Ovary (tissue), 1 donor: Measurements from ENCODE around the gene TEKT1.

Experiments
- EP300 ChIP-seq: sonication (generic); formaldehyde crosslinking; IDR thresholded peaks from one replicate; pipeline ENCODE4 v1.6.1; 2017; ENCODE audit warnings: antibody characterized with exemption
- POLR2A ChIP-seq: fragments of 450-650 bp; IDR thresholded peaks from one replicate; pipeline ENCODE4 v1.6.1; 2017; ENCODE audit warnings: antibody characterized with exemption, mild to moderate bottlenecking, moderate library complexity

DNA sequence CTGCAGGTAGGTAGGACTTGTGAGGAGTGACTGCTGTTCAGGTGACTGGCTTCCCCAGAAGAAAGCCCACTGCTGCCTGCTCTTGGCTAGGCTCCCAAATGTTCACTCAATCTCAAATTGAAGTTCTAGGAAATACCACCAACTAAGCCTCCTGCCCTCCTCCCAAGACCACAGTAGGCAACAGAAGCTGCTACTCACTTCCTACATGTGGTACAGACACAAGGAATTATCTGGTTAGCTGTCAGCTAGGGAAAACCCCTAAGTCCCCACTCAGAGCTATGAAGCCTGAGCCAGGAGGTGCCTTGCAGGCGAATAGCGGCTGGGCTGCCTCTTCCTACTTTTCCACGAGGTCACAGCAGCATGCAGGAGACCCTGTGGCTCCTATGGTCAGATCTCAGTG, 50.6 kb downstream of the TEKT1 start:
- TF ChIP-seq POLR2A (no peak), EP300 (no peak)
